ENCODE data around the gene DPRX. TPM values are rescaled to one million over a fixed set of nuclear protein-coding genes. Genes with fewer than 3 reads are reported as not detected.

Gene DPRX
- total and polyA plus RNA-seq, 2 donors (not counting 3 experiments of a cell fraction or from before 2014, with no cell fraction given) = not detected

GRCh38 chr19:53655042-53655665 lies 23.4 kb downstream of the DPRX start:
- H3K4me2 ChIP-seq (ENCODE audit: insufficient read depth, low read length) = no peak overlapping the region
- H3K27me3 ChIP-seq (ENCODE audit: control insufficient read depth in 2 of 2, insufficient read depth in 2 of 2, low read length in 2 of 2) = no peaks in the 10 kb centered on the region
- H3K36me3 ChIP-seq (ENCODE audit: control insufficient read depth in 2 of 2, extremely low read depth in 1 of 2, insufficient read depth in 2 of 2, low read length in 2 of 2) = no peaks in the 10 kb centered on the region
- no TSS peak for BruUV-seq (replicated peaks)
- H3K4me3 ChIP-seq (replicated peaks in 1 of 3; ENCODE audit: insufficient read depth in 1 of 3, low read depth in 1 of 3, low read length in 3 of 3) = no peak overlapping the region
- no peak for DNase-seq (ENCODE audit: low read depth, low spot score)
- no peak for FAIRE-seq
- H3K9me1 ChIP-seq (replicated peaks; ENCODE audit: control insufficient read depth, extremely low read depth, insufficient read depth, low read length) = no peaks in the 10 kb centered on the region
- dilution Hi-C loops (cut with MboI; ENCODE audit: extremely low pct_ligation_motif_present, low sequenced_read_pairs) (no loop called here), intact Hi-C loops (cut with micrococcal nuclease) (no loop called here)
- no peaks in the 10 kb centered on the region for H4K20me1 ChIP-seq (replicated peaks; ENCODE audit: control insufficient read depth, extremely low read depth, insufficient read depth, low read length)
- H3K27ac ChIP-seq (ENCODE audit: insufficient read depth, low read depth, low read length) = no peak overlapping the region
- H2AFZ ChIP-seq (ENCODE audit: low read depth, low read length) = no peak overlapping the region
- CTCF ChIA-PET = no interaction called here
- POLR2A ChIA-PET = no interaction called here
- no peaks in the 10 kb centered on the region for H3K4me1 ChIP-seq (ENCODE audit: control insufficient read depth, extremely low read depth, insufficient read depth, low read length)
- no peaks in the 10 kb centered on the region for H3K79me2 ChIP-seq (ENCODE audit: control insufficient read depth, insufficient read depth, low read length)
- TF ChIP-seq MYC (IDR thresholded peaks at IDR 0.05; ENCODE audit: low read depth, low read length) = no peak
- no peak for TF ChIP-seq POLR2AphosphoS5 (IDR thresholded peaks at IDR 0.05; ENCODE audit: insufficient read depth, low read depth, low read length)
- no peak for TF ChIP-seq EZH2 (IDR thresholded peaks at IDR 0.05; ENCODE audit: borderline replicate concordance, low read depth, low read length, severe bottlenecking)
- TF ChIP-seq, protein P1, sequence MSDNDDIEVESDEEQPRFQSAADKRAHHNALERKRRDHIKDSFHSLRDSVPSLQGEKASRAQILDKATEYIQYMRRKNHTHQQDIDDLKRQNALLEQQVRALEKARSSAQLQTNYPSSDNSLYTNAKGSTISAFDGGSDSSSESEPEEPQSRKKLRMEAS (IDR thresholded peaks at IDR 0.05; ENCODE audit: insufficient read depth, insufficient read length) = no peak
- TF ChIP-seq JUN (IDR thresholded peaks at IDR 0.05; ENCODE audit: borderline replicate concordance, insufficient read depth, insufficient read length, low read depth) = no peak
- no peak for TF ChIP-seq POLR2A (IDR thresholded peaks at IDR 0.05; ENCODE audit: low read depth, low read length)
- TF ChIP-seq GATA2 (IDR thresholded peaks at IDR 0.05; ENCODE audit: insufficient read depth, insufficient read length, low read depth, low read length) = no peak
- TF ChIP-seq FOS (IDR thresholded peaks at IDR 0.05; ENCODE audit: borderline replicate concordance, insufficient read depth, low read length) = no peak
- no peak for TF ChIP-seq CTCF (IDR thresholded peaks at IDR 0.05; ENCODE audit: extremely low read depth in 1 of 2, insufficient read depth in 1 of 2, low read depth in 1 of 2, low read length in 2 of 2)
- H3K9ac ChIP-seq (replicated peaks; ENCODE audit: extremely low read depth, insufficient read depth, low read length) = no peak overlapping the region
- peaks cover 6% of the 10 kb centered on the region for H3K9me3 ChIP-seq (replicated peaks; ENCODE audit: control insufficient read depth, insufficient read depth, low read length)

Data from endothelial cell of umbilical vein (primary cell).